ENCODE measurements around the gene NUP210L.
A peak's percentile ranks its signal among the peaks of the same experiment; 100 is the strongest.

GRCh38 chr1:153963030-153963849, 191.6 kb downstream of the NUP210L start, which contains the start of gene SLC39A1:
- no peak; the same call in 1 of the 2 replicates for TF ChIP-seq CTCF (CRISPR knock-in tag; IDR thresholded peaks at IDR 0.05)
- TF ChIP-seq TMF1 (CRISPR knock-in tag; IDR thresholded peaks at IDR 0.05; ENCODE audit: low read depth): no peak
- no peak for TF ChIP-seq ARNT (IDR thresholded peaks at IDR 0.05)
- no peak for TF ChIP-seq CENPX (CRISPR knock-in tag; IDR thresholded peaks at IDR 0.05)
- TF ChIP-seq ZNF446 (CRISPR knock-in tag; IDR thresholded peaks at IDR 0.05): no peak
- TF ChIP-seq NCOA2 (CRISPR knock-in tag; IDR thresholded peaks at IDR 0.05): no peak
- TF ChIP-seq GPBP1L1 (CRISPR knock-in tag; IDR thresholded peaks at IDR 0.05): no peak
- peak; percentile 90 for TF ChIP-seq ZBTB7A (CRISPR knock-in tag; IDR thresholded peaks at IDR 0.05)
- TF ChIP-seq CREB1 (IDR thresholded peaks at IDR 0.05): peak; percentile 95
- peak; percentile 90 for TF ChIP-seq CREB1 (CRISPR knock-in tag; IDR thresholded peaks at IDR 0.05)
- peak; percentile 58; the same call in 1 of the 2 replicates for TF ChIP-seq ZBTB10 (CRISPR knock-in tag; IDR thresholded peaks at IDR 0.05; ENCODE audit: borderline replicate concordance)
- TF ChIP-seq FUBP1 (CRISPR knock-in tag; IDR thresholded peaks at IDR 0.05; ENCODE audit: borderline replicate concordance): no peak
- TF ChIP-seq ARHGAP35 (CRISPR knock-in tag; IDR thresholded peaks at IDR 0.05; ENCODE audit: borderline replicate concordance): no peak

Data from HepG2 (cell line).